ENCODE data around the gene GRN. TPM values are rescaled to one million over a fixed set of nuclear protein-coding genes. Genes with fewer than 3 reads are reported as not detected.
A peak's percentile ranks its signal among the peaks of the same experiment; 100 is the strongest.
"Not testable (repeated sequence)": the region's sequence is repeated elsewhere in the genome, so short reads cannot be mapped to it uniquely, and the experiment has no call there.

The GRN gene
- total RNA-seq, 4 donors from 2014 or later = 294 to 451 (median 340) TPM

DNA sequence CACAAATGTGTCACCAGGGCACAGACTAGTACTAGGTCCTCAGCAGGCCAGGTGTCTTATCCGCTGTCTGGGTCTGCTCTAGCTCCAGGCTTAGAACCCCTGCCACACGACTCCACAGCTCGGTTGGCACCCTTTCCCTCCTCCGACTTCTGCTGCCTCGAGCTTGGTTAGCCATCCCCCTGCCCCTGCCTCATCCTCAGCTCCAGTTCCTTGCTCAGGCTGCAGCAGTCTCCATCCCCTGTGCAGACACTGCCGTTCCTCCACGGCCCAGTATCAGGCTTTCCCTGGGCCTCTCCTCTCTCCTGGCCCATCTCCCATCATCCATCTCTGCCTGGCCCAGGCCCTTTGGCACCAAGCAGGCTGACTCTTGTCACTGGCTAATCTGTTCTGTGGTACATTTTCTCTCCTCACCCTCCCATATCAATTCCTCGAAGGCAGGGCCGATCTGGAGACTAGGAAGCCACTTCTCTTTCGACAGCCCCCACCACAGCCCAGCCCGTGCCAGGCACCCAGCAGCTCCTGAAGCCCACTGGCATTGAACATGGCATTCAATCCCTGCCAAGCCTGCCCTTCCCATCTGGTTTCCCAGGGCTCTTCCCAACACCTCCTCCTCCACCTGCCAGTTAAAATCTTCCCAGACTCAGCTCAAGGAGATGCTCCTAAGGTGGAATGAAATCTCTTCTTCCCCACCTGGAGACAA lies 1.4 kb upstream of the GRN start:
- Histone ChIP-seq H3K9me3 (no peaks in the 10 kb centered on the region), H3K27me3 (no peaks in the 10 kb centered on the region), H3K4me1 (peaks cover 62% of the 10 kb centered on the region), H3K27ac (peak overlapping the region; percentile 34), H3K4me3 (no peak overlapping the region), H3K36me3 (no peaks in the 10 kb centered on the region)
- DNase-seq (ENCODE audit: low spot score in 2 of 2) = peak; percentile 57 to 71
- no peak for TF ChIP-seq POLR2A (IDR thresholded peaks at IDR 0.05)
- TF ChIP-seq, protein P1, sequence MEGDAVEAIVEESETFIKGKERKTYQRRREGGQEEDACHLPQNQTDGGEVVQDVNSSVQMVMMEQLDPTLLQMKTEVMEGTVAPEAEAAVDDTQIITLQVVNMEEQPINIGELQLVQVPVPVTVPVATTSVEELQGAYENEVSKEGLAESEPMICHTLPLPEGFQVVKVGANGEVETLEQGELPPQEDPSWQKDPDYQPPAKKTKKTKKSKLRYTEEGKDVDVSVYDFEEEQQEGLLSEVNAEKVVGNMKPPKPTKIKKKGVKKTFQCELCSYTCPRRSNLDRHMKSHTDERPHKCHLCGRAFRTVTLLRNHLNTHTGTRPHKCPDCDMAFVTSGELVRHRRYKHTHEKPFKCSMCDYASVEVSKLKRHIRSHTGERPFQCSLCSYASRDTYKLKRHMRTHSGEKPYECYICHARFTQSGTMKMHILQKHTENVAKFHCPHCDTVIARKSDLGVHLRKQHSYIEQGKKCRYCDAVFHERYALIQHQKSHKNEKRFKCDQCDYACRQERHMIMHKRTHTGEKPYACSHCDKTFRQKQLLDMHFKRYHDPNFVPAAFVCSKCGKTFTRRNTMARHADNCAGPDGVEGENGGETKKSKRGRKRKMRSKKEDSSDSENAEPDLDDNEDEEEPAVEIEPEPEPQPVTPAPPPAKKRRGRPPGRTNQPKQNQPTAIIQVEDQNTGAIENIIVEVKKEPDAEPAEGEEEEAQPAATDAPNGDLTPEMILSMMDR (IDR thresholded peaks at IDR 0.05) = no peak
- no peak for TF ChIP-seq EP300 (IDR thresholded peaks at IDR 0.05)
- 51% methylated on average over 11 of the region's 11 CpGs for WGBS

DNA sequence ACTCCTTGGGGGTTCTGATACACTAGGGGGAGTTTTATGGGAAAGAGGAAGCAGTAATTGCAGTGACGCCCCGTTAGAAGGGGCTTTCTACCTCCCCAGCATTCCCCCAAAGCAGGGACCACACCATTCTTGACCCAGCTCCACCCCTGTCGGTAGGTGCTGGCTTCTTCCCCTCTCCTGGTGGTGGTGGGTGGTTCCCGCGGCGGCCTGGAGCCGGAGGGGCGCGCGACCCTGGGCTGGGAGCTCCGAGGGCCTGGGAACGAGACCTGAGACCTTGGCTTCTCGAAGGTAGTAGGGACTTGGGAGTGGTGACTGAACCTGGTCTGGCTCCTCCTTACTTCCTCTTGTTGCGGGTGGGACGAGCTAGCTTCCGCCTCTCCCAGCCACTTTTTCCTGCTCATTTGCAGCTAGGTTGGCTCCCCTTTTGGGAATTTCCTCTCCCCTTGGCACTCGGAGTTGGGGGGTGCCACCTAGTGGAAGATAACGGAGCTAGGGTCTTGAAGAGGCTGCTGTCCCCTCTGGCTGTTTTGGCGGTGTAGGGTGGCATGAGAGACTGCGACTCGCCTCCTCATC lies 438 bp downstream of the GRN start:
- Histone ChIP-seq H3K36me3 (peaks cover 18% of the 10 kb centered on the region), H3K9me3 (no peaks in the 10 kb centered on the region), H3K27ac (peak overlapping the region; percentile 89), H3K27me3 (no peaks in the 10 kb centered on the region), H3K4me3 (peak overlapping the region; percentile 85), H3K4me1 (peaks cover 57% of the 10 kb centered on the region)
- TF ChIP-seq, protein P1 (IDR thresholded peaks at IDR 0.05) = peak in 1 of 2 donors; percentile 29
- no peak for TF ChIP-seq POLR2A (IDR thresholded peaks at IDR 0.05)
- DNase-seq (ENCODE audit: low spot score in 2 of 2) = peak; percentile 74 to 80
- 0% methylated on average over 19 of the region's 21 CpGs for WGBS

DNA sequence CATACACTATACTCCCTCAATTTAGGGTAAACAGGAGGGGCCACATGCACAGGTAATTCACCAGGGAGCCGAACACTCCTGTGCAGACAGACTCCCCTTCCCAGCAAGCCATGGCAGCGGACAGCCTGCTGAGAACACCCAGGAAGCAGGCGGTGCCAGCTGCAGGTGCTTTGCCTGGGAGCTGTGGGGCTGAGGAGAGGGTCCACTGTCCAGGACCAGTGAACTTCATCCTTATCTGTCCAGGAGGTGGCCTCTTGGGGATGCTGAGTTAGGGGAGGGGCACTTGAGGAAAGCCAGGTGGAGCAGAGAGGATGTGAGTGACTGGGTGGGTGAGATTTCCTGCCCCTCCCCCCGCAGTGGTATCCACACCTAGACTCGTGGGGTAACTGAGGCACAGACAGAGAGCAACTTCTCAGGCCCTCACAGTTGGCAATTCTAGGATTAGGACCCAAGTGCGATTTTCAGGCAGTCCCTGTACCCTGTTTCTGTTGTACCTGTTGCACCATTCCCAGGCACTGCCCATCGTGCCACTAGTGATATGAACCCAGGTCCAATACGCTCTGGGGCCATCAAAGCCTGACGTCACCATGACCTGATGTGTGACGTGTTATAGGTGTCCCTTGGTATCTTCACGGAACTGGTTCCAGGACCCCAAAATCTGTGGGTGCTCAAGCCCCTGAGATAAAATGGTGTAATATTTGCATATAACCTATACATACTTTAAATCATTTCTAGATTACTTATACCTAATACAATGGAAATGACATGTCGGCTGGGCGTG lies 1.2 kb downstream of the GRN start:
- H3K4me3 ChIP-seq = peak overlapping the region; percentile 85
- TF ChIP-seq EP300 (IDR thresholded peaks at IDR 0.05) (no peak), POLR2AphosphoS5 (IDR thresholded peaks at IDR 0.05) (no peak), POLR2A (IDR thresholded peaks at IDR 0.05) (no peak)
- TF ChIP-seq, protein P1 (IDR thresholded peaks at IDR 0.05) = no peak
- H3K36me3 ChIP-seq = peaks cover 25% of the 10 kb centered on the region
- no peaks in the 10 kb centered on the region for H3K9me3 ChIP-seq
- no peak overlapping the region for H3K27ac ChIP-seq
- peaks cover 57% of the 10 kb centered on the region for H3K4me1 ChIP-seq
- 73% methylated on average over 7 of the region's 13 CpGs for WGBS
- peak in 1 of 2 donors; percentile 77 for DNase-seq (ENCODE audit: low spot score in 2 of 2)
- no peaks in the 10 kb centered on the region for H3K27me3 ChIP-seq

DNA sequence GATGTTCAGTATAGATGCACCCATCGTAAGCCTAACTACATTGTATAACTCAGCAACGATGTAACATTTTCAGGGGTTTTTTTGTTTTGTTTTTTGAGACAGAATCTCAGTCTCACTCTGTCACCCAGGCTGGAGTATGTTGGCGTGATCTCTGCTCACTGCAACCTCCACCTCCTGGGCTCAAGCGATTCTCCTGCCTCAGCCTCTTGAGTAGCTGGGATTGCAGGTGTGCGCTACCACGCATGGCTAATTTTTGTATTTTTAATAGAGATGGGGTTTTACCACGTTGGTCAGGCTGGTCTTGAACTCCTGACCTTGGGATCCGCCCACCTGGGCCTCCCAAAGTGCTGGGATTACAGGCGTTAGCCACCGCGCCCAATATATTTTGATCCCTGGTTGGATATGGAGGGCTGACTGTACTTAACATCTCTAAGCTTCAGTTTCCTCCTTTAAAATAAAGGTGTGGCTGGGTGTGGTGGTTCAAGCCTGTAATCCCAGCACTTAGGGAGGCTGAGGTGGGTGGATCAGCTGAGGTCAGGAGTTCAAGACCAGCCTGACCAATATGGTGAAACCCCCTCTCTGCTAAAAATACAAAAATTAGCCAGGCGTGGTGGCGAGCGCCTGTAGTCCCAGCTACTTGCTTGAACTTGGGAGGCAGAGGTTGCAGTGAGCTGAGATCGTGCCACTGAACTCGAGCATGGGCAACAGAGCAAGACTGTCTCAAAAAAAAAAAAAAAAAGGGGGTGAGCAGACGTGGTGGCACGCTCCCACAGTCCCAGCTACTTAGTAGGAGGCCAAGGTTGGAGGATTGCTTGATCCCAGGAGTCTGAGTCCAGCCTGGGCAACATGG lies 2.3 kb downstream of the GRN start:
- Histone ChIP-seq H3K36me3 (peaks cover 37% of the 10 kb centered on the region), H3K4me1 (peaks cover 57% of the 10 kb centered on the region)
- H3K9me3 ChIP-seq; H3K27ac ChIP-seq; H3K27me3 ChIP-seq; H3K4me3 ChIP-seq; DNase-seq (ENCODE audit: low spot score in 2 of 2): not testable (repeated sequence)
- 72% methylated on average over 18 of the region's 18 CpGs for WGBS

DNA sequence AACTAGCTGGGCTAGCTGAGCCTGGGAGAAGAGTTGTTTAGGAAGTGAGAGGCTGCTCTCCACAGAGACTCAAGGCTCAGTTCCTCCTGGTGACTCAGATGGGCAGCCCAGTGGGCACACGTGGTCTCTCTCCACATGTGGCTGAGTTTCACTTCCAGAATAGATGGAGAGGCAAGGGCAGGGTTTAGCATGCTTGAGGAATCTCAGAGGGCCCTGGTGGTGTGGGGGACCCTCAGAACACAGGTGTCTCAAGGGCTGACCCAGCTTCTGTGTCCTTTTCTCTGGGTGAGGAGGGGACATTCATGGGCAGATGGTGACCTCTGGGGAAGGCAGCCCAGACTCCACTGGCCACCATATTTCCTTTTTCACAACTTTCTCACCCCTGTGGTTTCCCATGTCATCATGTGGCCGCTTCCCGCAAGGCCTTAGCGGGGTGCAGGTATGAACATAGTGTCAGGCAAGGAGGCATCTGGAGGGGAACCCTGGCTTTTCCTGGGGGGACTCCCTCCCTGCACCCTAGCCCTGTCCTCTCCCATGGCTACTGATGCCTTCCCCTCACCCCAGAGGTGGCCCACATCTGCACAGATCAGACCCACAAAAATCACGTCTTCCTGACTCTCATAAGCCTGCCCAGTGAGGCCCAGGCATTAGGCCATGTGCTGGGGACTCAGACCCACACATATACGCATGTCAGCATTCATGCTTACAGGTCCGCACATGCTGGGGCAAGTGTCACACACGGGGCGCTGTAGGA lies 3.3 kb downstream of the GRN start:
- no peak for TF ChIP-seq POLR2AphosphoS5 (IDR thresholded peaks at IDR 0.05)
- TF ChIP-seq POLR2A (IDR thresholded peaks at IDR 0.05) = no peak
- TF ChIP-seq EP300 (IDR thresholded peaks at IDR 0.05) = no peak
- TF ChIP-seq, protein P1 (IDR thresholded peaks at IDR 0.05) = no peak
- no peak overlapping the region for H3K27ac ChIP-seq

More for the DNA sequence above, 3.3 kb downstream of the GRN start:
- no peak for DNase-seq (ENCODE audit: low spot score in 2 of 2)
- 57% methylated on average over 4 of the region's 9 CpGs for WGBS
- peaks cover 47% of the 10 kb centered on the region for H3K36me3 ChIP-seq
- no peak overlapping the region for H3K4me3 ChIP-seq
- no peaks in the 10 kb centered on the region for H3K27me3 ChIP-seq
- H3K9me3 ChIP-seq = no peaks in the 10 kb centered on the region
- peaks cover 59% of the 10 kb centered on the region for H3K4me1 ChIP-seq

Data from suprapubic skin (tissue), 4 donors.